HG03066 (cell line): ENCODE results near the gene NIT2.

ENCODE experiments used
- ATAC-seq: cut with Tn5 transposase; IDR thresholded peaks from one replicate; pipeline ENCODE4 v1.9.1; 2021; ENCODE audit warnings: low read depth; ENCODE audit not compliant: unreplicated experiment

The NIT2 gene

GRCh38 chr3:100395679-100396431 lies 61.3 kb downstream of the NIT2 start:
- ATAC-seq, result no peak

- no peak for ATAC-seq
Observed at GRCh38 chr3:100396967-100397366, 62.4 kb downstream of the NIT2 start.

- no peak for ATAC-seq
Observed at GRCh38 chr3:100399341-100400071, 64.9 kb downstream of the NIT2 start.

- peak; percentile 1 for ATAC-seq
Observed at GRCh38 chr3:100400419-100400779, 65.8 kb downstream of the NIT2 start.

GRCh38 chr3:100400780-100401673 lies 66.5 kb downstream of the NIT2 start, which contains the start of the genes LNP1 and TOMM70:
Gene LNP1 (plus strand): TSS chr3:100401539. CDS start chr3:100429730, 28,191 bp downstream.
Gene TOMM70 (minus strand): TSS chr3:100401089. CDS start chr3:100400949, 140 bp downstream.
- ATAC-seq, result peak; percentile 95

GRCh38 chr3:100401674-100402041 lies 67.1 kb downstream of the NIT2 start:
- ATAC-seq, result peak; percentile 5

- ATAC-seq, result no peak
Observed at GRCh38 chr3:100402256-100402655, 67.7 kb downstream of the NIT2 start.

GRCh38 chr3:100402891-100403290 lies 68.3 kb downstream of the NIT2 start:
- ATAC-seq, result no peak

- ATAC-seq, result no peak
Observed at GRCh38 chr3:100403362-100404249, 69.0 kb downstream of the NIT2 start.

GRCh38 chr3:100404250-100404548 lies 69.6 kb downstream of the NIT2 start:
- no peak for ATAC-seq

- ATAC-seq, result no peak
Observed at GRCh38 chr3:100407164-100407563, 72.6 kb downstream of the NIT2 start.

- ATAC-seq, result no peak
Observed at GRCh38 chr3:100407977-100408532, 73.5 kb downstream of the NIT2 start.
